Mesendoderm (in vitro differentiated cells): ENCODE measurements around the gene TBX4.

ENCODE experiments used
- DNase-seq: peaks from one replicate; pipeline ENCODE4 v3.0.0; 2013
- H2AK5ac ChIP-seq: 2 replicates; pipeline ENCODE4 v1.6.1; 2013; ENCODE audit warnings: low read length, inconsistent platforms
- H2BK120ac ChIP-seq: 2 replicates; pipeline ENCODE4 v1.6.1; 2013; ENCODE audit warnings: low read depth, mild to moderate bottlenecking, low read length, moderate library complexity, mixed read lengths
- H2BK15ac ChIP-seq: replicated peaks from 2 replicates; pipeline ENCODE4 v1.6.1; 2013; ENCODE audit warnings: low read depth, mild to moderate bottlenecking, moderate library complexity
- H2BK5ac ChIP-seq: 2 replicates; pipeline ENCODE4 v1.6.1; 2013; ENCODE audit warnings: low read length, inconsistent platforms
- H3K18ac ChIP-seq: 2 replicates; pipeline ENCODE4 v1.6.1; 2013; ENCODE audit warnings: mild to moderate bottlenecking, low read length, mixed read lengths
- H3K23ac ChIP-seq: one replicate; pipeline ENCODE4 v1.6.1; 2013; ENCODE audit warnings: low read length
- H3K27ac ChIP-seq: 2 replicates; pipeline ENCODE4 v1.5.1; 2013; ENCODE audit warnings: low read depth, mild to moderate bottlenecking, inconsistent platforms, low read length, moderate library complexity
- H3K27me3 ChIP-seq: 2 replicates; pipeline ENCODE4 v1.6.1; 2013; ENCODE audit warnings: low read length, control low read depth, mild to moderate bottlenecking, inconsistent platforms; ENCODE audit not compliant: insufficient read depth, poor library complexity
- H3K36me3 ChIP-seq: 2 replicates; pipeline ENCODE4 v1.6.1; 2013; ENCODE audit warnings: low read length, inconsistent platforms; ENCODE audit not compliant: control insufficient read depth, insufficient read depth
- H3K4ac ChIP-seq: one replicate; pipeline ENCODE4 v1.6.1; 2013; ENCODE audit warnings: low read depth, mild to moderate bottlenecking, low read length, moderate library complexity
- H3K4me1 ChIP-seq: 2 replicates; pipeline ENCODE4 v1.6.1; 2013; ENCODE audit warnings: low read depth, low read length, inconsistent platforms; ENCODE audit not compliant: control insufficient read depth
- H3K4me2 ChIP-seq: 2 replicates; pipeline ENCODE4 v1.6.1; 2013; ENCODE audit warnings: low read length
- H3K4me3 ChIP-seq: 2 replicates; pipeline ENCODE4 v1.5.1; 2013; ENCODE audit warnings: mild to moderate bottlenecking, low read length
- H3K56ac ChIP-seq: one replicate; pipeline ENCODE4 v1.6.1; 2013; ENCODE audit warnings: low read length
- H3K79me1 ChIP-seq: 2 replicates; pipeline ENCODE4 v1.6.1; 2013; ENCODE audit warnings: low read length, inconsistent platforms
- H3K79me2 ChIP-seq: 2 replicates; pipeline ENCODE4 v1.6.1; 2013; ENCODE audit warnings: mild to moderate bottlenecking, low read length; ENCODE audit not compliant: control insufficient read depth, insufficient read depth
- H3K9ac ChIP-seq: 2 replicates; pipeline ENCODE4 v1.6.1; 2013; ENCODE audit warnings: low read length, inconsistent platforms
- H4K5ac ChIP-seq: one replicate; pipeline ENCODE4 v1.6.1; 2013; ENCODE audit warnings: low read length
- H4K8ac ChIP-seq: one replicate; pipeline ENCODE4 v1.6.1; 2013; ENCODE audit warnings: low read depth, mild to moderate bottlenecking, control low read depth, low read length, moderate library complexity
- WGBS: extraction: QIAGEN DNeasy Blood & Tissue Kit; methylation state at CpG from one replicate; pipeline ENCODE4 v1.1.7; 2013; ENCODE audit warnings: low lambda C conversion rate, missing lambda C conversion rate; ENCODE audit not compliant: insufficient coverage; ENCODE audit errors: extremely low coverage; 5-methylcytosine and 5-hydroxymethylcytosine counted together

TBX4 gene

GRCh38 chr17:61449707-61450640 is 2.2 kb upstream of the TBX4 start:
- no peak overlapping the region for H4K8ac ChIP-seq
- no peak overlapping the region for H3K27ac ChIP-seq
- H4K5ac ChIP-seq: no peak overlapping the region
- WGBS: no CpG with 5 or more reads among the region's 9 CpGs
- no peak overlapping the region for H2BK15ac ChIP-seq
- DNase-seq: no peak
- peaks cover 3% of the 10 kb centered on the region for H3K4me1 ChIP-seq
- no peak overlapping the region for H3K4me2 ChIP-seq
- no peak overlapping the region for H3K4me3 ChIP-seq
- H3K4ac ChIP-seq: no peak overlapping the region
- H3K79me1 ChIP-seq: no peaks in the 10 kb centered on the region
- no peaks in the 10 kb centered on the region for H3K79me2 ChIP-seq
- H2BK5ac ChIP-seq: no peak overlapping the region
- no peak overlapping the region for H3K18ac ChIP-seq
- H2BK120ac ChIP-seq: no peak overlapping the region
- no peak overlapping the region for H2AK5ac ChIP-seq
- no peak overlapping the region for H3K9ac ChIP-seq
- H3K27me3 ChIP-seq: peaks cover 22% of the 10 kb centered on the region
- no peak overlapping the region for H3K23ac ChIP-seq
- H3K36me3 ChIP-seq: no peaks in the 10 kb centered on the region
- no peak overlapping the region for H3K56ac ChIP-seq

- peak overlapping the region; percentile 80 for H3K56ac ChIP-seq
- peak overlapping the region; percentile 83 for H3K4me2 ChIP-seq
- no peak overlapping the region for H3K27ac ChIP-seq
- no peak overlapping the region for H2AK5ac ChIP-seq
- no peak overlapping the region for H3K4ac ChIP-seq
- no peaks in the 10 kb centered on the region for H3K36me3 ChIP-seq
- no peak overlapping the region for H3K18ac ChIP-seq
- no peak overlapping the region for H3K4me3 ChIP-seq
- no peak overlapping the region for H3K23ac ChIP-seq
- DNase-seq: peak; percentile 81
- peaks cover 3% of the 10 kb centered on the region for H3K4me1 ChIP-seq
- H3K9ac ChIP-seq: no peak overlapping the region
- H2BK120ac ChIP-seq: no peak overlapping the region
- H3K27me3 ChIP-seq: peaks cover 31% of the 10 kb centered on the region
- H2BK15ac ChIP-seq: no peak overlapping the region
- H3K79me1 ChIP-seq: no peaks in the 10 kb centered on the region
- no CpG with 5 or more reads among the region's 19 CpGs for WGBS
- no peak overlapping the region for H4K8ac ChIP-seq
- no peaks in the 10 kb centered on the region for H3K79me2 ChIP-seq
- H4K5ac ChIP-seq: no peak overlapping the region
- H2BK5ac ChIP-seq: no peak overlapping the region
These were observed 1.3 kb upstream of the TBX4 start for GRCh38 chr17:61450641-61451537.

GRCh38 chr17:61451538-61452300 is 503 bp upstream of the TBX4 start:
- H3K36me3 ChIP-seq: no peaks in the 10 kb centered on the region
- H3K56ac ChIP-seq: peak overlapping the region; percentile 80
- H4K5ac ChIP-seq: no peak overlapping the region
- no CpG with 5 or more reads among the region's 75 CpGs for WGBS
- H3K27me3 ChIP-seq: peaks cover 40% of the 10 kb centered on the region
- H2BK15ac ChIP-seq: no peak overlapping the region
- no peak overlapping the region for H2AK5ac ChIP-seq
- H3K4ac ChIP-seq: no peak overlapping the region
- H3K4me1 ChIP-seq: peaks cover 3% of the 10 kb centered on the region
- no peaks in the 10 kb centered on the region for H3K79me2 ChIP-seq
- no peak overlapping the region for H2BK120ac ChIP-seq
- no peak overlapping the region for H3K4me3 ChIP-seq
- peak overlapping the region; percentile 83 for H3K4me2 ChIP-seq
- no peak overlapping the region for H2BK5ac ChIP-seq
- peak overlapping the region; percentile 35 for H3K18ac ChIP-seq
- no peak overlapping the region for H3K23ac ChIP-seq
- no peak for DNase-seq
- no peaks in the 10 kb centered on the region for H3K79me1 ChIP-seq
- no peak overlapping the region for H3K27ac ChIP-seq
- H4K8ac ChIP-seq: no peak overlapping the region
- peak overlapping the region; percentile 48 for H3K9ac ChIP-seq

- H3K23ac ChIP-seq: no peak overlapping the region
- no peak overlapping the region for H3K56ac ChIP-seq
- H3K4me3 ChIP-seq: no peak overlapping the region
- no peak for DNase-seq
- peaks cover 7% of the 10 kb centered on the region for H3K4me1 ChIP-seq
- no peak overlapping the region for H3K18ac ChIP-seq
- H2BK5ac ChIP-seq: no peak overlapping the region
- no peak overlapping the region for H2AK5ac ChIP-seq
- H3K27me3 ChIP-seq: peaks cover 58% of the 10 kb centered on the region
- H3K36me3 ChIP-seq: no peaks in the 10 kb centered on the region
- H3K4me2 ChIP-seq: peak overlapping the region; percentile 35
- H3K79me1 ChIP-seq: no peaks in the 10 kb centered on the region
- WGBS: no CpG with 5 or more reads among the region's 17 CpGs
- H3K79me2 ChIP-seq: no peaks in the 10 kb centered on the region
- no peak overlapping the region for H3K9ac ChIP-seq
- H2BK120ac ChIP-seq: no peak overlapping the region
- no peak overlapping the region for H4K8ac ChIP-seq
- no peak overlapping the region for H2BK15ac ChIP-seq
- no peak overlapping the region for H4K5ac ChIP-seq
- no peak overlapping the region for H3K27ac ChIP-seq
- no peak overlapping the region for H3K4ac ChIP-seq
These were observed 1.6 kb downstream of the TBX4 start for GRCh38 chr17:61453566-61454380.
